ENCODE measurements around the gene CERS1. TPM values are rescaled to one million over a fixed set of nuclear protein-coding genes. Genes with fewer than 3 reads are reported as not detected.
A peak's percentile ranks its signal among the peaks of the same experiment; 100 is the strongest.

The CERS1 gene
- total RNA-seq, 1 donor from 2014 or later, result 10.2 TPM

DNA sequence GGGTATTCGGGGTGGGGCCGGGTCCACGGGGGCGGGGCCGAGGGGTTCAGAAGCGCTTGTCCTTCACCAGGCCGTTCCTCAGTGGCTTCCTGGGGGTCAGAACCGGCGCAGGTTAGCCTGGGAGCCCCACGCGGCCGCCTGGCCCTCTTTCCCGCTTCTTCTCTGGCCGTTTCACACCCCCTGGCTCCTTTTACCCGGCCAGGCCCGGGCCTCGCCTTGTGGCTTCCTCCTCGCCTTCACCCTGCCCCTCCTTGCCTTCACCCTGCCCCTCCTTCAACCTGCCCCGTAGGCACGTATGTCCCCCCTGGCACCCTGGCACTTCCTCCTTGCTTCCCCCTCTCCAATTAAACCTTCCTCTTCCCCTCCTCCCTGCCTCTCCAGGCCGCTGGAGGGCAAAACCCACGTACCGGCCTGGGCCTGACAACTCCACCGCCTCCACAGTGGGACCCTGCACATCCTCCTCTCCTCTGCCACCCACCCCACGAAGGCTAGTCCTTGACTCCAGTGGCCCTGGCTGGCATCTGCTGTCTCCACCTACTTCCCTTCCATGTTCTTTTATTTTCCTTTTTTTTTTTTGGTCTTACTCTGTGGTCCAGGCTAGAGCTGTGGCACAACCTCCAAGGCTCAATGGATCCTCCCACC, 25.3 kb downstream of the CERS1 start:
- TF ChIP-seq, protein P1, sequence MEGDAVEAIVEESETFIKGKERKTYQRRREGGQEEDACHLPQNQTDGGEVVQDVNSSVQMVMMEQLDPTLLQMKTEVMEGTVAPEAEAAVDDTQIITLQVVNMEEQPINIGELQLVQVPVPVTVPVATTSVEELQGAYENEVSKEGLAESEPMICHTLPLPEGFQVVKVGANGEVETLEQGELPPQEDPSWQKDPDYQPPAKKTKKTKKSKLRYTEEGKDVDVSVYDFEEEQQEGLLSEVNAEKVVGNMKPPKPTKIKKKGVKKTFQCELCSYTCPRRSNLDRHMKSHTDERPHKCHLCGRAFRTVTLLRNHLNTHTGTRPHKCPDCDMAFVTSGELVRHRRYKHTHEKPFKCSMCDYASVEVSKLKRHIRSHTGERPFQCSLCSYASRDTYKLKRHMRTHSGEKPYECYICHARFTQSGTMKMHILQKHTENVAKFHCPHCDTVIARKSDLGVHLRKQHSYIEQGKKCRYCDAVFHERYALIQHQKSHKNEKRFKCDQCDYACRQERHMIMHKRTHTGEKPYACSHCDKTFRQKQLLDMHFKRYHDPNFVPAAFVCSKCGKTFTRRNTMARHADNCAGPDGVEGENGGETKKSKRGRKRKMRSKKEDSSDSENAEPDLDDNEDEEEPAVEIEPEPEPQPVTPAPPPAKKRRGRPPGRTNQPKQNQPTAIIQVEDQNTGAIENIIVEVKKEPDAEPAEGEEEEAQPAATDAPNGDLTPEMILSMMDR (IDR thresholded peaks at IDR 0.05), result no peak
- H3K9me3 Mint-ChIP-seq (ENCODE audit: low read depth), result no peaks in the 10 kb centered on the region
- H3K36me3 Mint-ChIP-seq (ENCODE audit: low read depth), result peaks cover 20% of the 10 kb centered on the region
- no peaks in the 10 kb centered on the region for H3K4me1 Mint-ChIP-seq (ENCODE audit: low read depth)
- no peak overlapping the region for H3K4me3 Mint-ChIP-seq (ENCODE audit: unreplicated experiment)
- no peak overlapping the region for H3K27ac Mint-ChIP-seq (ENCODE audit: unreplicated experiment)
- DNase-seq (ENCODE audit: low spot score), result no peak
- no peaks in the 10 kb centered on the region for H3K27me3 Mint-ChIP-seq (ENCODE audit: low read depth)

DNA sequence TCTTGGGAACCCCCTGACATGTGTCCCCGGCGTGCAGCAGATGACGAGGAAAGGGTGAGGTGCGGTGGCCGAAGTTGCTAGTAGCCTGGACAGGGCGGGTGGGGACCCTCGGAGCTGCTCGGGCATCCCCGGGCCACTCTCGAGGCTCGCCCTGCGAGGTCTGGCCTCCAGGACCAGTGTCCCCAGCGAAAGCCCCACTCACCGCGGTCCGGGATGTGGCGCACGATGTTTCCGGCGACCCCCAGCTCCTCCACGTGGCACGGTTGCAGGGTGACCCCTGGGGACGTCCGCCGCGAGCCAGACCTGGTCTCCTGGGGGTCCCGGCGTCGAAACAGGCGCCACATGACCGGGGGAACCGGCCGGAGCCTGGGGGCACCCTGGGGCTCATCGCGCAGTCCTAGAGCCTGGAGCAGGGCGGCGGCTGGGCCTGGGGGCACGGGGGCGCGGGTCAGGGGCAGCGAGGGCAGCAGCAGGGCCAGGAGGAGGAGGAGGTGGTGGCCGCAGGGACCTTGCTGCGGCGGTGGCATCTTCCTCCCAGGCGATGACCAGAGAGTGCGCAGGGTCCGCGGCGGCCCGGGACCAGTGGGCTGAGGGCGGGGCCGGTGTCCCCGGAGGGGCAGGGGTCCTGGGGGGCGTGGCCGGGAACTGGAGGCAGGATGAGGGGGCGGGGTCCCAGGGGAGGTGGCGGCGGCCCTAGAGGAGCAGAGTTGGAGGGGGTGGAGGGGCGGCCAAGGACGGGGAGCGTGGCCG, 26.0 kb downstream of the CERS1 start:
- TF ChIP-seq, protein P1 (IDR thresholded peaks at IDR 0.05), result no peak
- peak; percentile 94 for DNase-seq (ENCODE audit: low spot score)
- Mint-ChIP-seq H3K4me1 (ENCODE audit: low read depth) (no peaks in the 10 kb centered on the region), H3K4me3 (ENCODE audit: unreplicated experiment) (no peak overlapping the region), H3K27ac (ENCODE audit: unreplicated experiment) (no peak overlapping the region), H3K36me3 (ENCODE audit: low read depth) (peaks cover 18% of the 10 kb centered on the region), H3K9me3 (ENCODE audit: low read depth) (no peaks in the 10 kb centered on the region), H3K27me3 (ENCODE audit: low read depth) (no peaks in the 10 kb centered on the region)

DNA sequence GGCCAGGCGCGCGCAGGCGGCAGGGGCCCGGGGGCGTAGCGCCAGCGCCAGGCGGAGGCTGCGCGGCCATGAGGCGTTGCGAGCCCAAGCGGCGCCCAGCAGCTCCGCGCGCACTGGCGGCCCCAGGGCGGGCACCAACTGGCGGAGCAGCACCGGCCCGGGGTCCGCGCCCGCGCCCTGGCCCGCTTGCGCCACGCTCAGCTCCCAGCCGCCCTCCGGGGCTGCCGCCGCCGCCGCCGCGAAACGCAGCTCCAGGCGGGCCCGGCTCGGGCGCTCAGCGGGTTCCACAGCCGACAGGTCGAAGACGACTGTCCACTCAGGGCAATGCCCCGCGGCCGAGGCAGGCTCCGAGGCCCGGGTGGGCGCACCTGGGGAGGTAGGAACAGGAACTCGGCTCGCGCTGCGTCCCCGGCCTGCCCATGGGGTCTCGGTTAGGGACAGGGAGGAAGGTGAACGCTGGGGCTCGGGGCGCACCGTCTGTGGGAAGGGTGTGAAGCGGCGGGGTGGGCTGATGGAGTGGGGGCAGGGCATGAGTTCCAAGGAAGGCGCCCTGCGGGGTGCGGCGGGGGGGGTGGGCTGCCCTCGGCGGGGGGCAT, 26.8 kb downstream of the CERS1 start:
- Mint-ChIP-seq H3K27ac (ENCODE audit: unreplicated experiment) (no peak overlapping the region), H3K4me3 (ENCODE audit: unreplicated experiment) (no peak overlapping the region), H3K27me3 (ENCODE audit: low read depth) (no peaks in the 10 kb centered on the region), H3K36me3 (ENCODE audit: low read depth) (peaks cover 14% of the 10 kb centered on the region), H3K4me1 (ENCODE audit: low read depth) (no peaks in the 10 kb centered on the region), H3K9me3 (ENCODE audit: low read depth) (no peaks in the 10 kb centered on the region)
- peak; percentile 92 for DNase-seq (ENCODE audit: low spot score)
- TF ChIP-seq, protein P1 (IDR thresholded peaks at IDR 0.05), result no peak

DNA sequence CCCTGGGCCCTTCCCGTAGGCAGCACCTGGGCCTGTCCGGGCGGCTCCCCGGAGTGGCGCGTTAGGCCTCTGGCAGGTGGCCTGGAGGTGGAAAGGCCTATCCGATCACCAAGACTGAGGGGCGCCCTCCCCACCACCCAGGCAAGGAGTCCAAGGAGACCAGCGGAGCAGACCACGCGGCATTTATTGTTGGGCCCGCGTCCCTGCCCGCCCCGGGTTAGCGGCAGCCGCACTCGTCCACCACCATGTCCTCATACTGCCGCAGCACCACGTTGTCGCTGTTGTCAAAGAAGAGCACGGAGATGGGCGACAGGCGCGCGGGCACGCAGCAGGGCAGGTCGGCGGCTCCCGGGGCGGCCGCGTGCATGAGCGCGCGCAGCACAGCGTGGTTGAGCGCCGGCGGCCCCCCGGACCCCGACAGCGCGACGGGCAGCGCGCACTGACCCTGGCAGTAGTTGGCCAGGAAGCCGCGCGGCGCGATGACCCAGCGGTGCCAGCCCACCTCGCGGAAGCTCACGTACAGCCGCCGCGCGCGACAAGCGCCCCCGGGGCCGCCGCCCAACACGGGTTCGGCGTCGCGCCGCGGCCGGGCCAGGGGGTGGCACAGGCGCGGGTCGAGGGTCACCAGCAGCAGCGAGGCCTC, 27.5 kb downstream of the CERS1 start:
- TF ChIP-seq, protein P1 (IDR thresholded peaks at IDR 0.05), result no peak
- Mint-ChIP-seq H3K27ac (ENCODE audit: unreplicated experiment) (no peak overlapping the region), H3K27me3 (ENCODE audit: low read depth) (no peaks in the 10 kb centered on the region), H3K36me3 (ENCODE audit: low read depth) (peaks cover 12% of the 10 kb centered on the region), H3K9me3 (ENCODE audit: low read depth) (no peaks in the 10 kb centered on the region), H3K4me1 (ENCODE audit: low read depth) (no peaks in the 10 kb centered on the region), H3K4me3 (ENCODE audit: unreplicated experiment) (no peak overlapping the region)
- peak; percentile 83 for DNase-seq (ENCODE audit: low spot score)

DNA sequence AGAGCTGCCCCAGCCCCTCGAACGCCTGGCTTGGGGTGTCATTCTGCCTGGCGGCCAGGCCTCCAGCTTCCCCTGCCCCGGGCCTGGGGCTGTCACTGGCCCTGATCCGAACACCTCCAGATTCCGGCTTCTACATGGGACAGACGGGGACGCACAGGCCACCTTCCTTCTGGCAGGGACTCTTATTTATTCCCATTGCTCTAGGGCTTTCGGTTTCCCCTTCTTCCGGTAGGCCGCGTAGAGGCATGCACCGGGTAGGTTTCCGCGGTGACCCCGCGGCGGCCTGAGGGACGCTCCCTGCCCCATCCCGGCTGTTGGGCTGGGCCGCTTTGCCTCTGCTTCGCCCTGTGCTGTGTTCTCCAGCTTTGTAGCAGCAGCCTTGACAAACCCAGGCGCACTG, 28.2 kb downstream of the CERS1 start:
- H3K27ac Mint-ChIP-seq (ENCODE audit: unreplicated experiment), result no peak overlapping the region
- H3K36me3 Mint-ChIP-seq (ENCODE audit: low read depth), result peaks cover 9% of the 10 kb centered on the region
- no peaks in the 10 kb centered on the region for H3K9me3 Mint-ChIP-seq (ENCODE audit: low read depth)
- no peak overlapping the region for H3K4me3 Mint-ChIP-seq (ENCODE audit: unreplicated experiment)
- DNase-seq (ENCODE audit: low spot score), result no peak
- H3K4me1 Mint-ChIP-seq (ENCODE audit: low read depth), result no peaks in the 10 kb centered on the region
- TF ChIP-seq, protein P1 (IDR thresholded peaks at IDR 0.05), result no peak
- no peaks in the 10 kb centered on the region for H3K27me3 Mint-ChIP-seq (ENCODE audit: low read depth)
